HG02840 (cell line): Measurements from ENCODE around the gene CYLC2.

Source experiments
- ATAC-seq: cut with Tn5 transposase; IDR thresholded peaks from one replicate; pipeline ENCODE4 v1.9.1; 2021; ENCODE audit warnings: mild to moderate bottlenecking, moderate library complexity, moderate number of reproducible peaks; ENCODE audit not compliant: unreplicated experiment, low FRiP score

Gene CYLC2, protein sequence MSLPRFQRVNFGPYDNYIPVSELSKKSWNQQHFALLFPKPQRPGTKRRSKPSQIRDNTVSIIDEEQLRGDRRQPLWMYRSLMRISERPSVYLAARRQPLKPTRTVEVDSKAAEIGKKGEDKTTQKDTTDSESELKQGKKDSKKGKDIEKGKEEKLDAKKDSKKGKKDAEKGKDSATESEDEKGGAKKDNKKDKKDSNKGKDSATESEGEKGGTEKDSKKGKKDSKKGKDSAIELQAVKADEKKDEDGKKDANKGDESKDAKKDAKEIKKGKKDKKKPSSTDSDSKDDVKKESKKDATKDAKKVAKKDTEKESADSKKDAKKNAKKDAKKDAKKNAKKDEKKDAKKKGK

DNA sequence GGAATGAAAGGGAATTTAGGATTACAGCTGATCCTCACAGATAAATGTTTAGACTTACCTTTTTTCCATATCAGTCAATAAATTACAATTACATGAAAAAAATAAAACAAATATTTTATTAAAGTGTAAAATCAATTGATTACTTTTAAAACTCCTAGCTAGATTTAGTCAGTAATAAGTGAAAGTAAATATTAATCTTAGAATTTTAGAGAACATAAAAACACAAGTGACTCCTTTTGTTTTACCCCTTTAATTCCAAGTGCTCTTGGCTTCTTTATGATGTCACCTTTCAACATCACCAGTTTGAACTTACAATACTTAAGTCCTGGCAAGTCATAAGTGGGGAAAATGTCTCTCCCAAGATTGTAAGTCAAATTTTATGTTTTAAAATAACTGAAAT, at the start of gene CYLC2:
CYLC2 (plus strand) TSS at position 301 of the 400 bp plus-strand sequence; CDS start at position 349, 48 bp downstream.
- ATAC-seq = no peak

DNA sequence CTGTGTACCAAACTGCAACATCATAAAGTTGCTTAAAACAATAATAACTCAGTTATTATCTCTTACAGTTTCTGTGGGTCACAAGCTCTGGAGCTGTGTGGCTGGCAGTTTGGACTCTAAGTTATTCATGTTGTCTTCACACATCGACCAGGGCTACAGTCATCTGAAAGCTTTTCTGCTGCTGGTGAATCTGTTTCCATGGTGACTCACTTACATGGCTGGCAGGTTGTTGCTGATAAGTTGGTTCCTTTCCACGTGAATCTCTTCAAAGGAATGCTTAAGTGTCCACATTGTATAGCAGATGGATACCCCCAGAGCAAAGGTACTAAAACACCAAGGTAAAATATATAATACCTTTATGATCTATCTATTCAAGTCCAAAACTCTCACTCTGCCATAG, 44.8 kb upstream of the CYLC2 start:
- no peak for ATAC-seq

DNA sequence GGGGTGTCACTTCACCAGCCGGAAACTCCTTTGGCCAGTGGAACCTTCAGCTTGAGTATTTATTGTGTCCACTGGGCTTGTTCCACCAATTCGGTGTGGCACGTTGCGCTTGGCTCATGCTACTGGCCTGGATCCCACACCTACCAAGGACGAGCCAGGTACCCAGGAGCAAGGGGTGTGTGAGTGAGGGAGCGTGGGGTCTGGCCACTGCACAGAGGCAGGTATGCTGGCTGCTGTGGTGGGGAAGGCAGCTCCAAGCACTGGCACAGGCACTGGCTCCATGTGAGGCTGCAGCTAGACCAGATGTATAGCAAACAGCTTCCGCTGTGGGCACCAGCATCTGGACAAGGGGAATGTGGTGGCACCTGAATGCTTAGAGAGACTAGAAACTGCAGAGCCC, 28.1 kb upstream of the CYLC2 start:
- no peak for ATAC-seq

DNA sequence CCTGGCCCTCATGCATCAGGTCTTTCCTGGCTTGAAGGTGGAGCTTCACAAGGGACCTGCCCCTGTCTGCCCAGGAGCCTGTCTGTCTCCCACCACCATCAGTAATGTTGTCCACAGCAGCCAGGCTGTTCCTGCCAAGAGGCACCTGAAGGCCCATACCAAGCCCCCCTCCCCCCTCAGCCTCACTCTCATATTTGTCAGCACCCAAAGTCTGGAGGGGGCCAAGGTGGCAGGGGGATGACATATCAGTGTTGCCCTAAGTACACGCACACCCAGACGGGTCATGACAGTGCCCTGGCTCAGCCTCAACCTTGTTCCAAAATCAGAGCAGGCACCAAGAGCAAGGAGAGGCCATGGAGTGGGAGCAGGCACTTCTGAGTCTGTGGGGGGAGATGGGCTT, 27.2 kb upstream of the CYLC2 start:
- no peak for ATAC-seq

DNA sequence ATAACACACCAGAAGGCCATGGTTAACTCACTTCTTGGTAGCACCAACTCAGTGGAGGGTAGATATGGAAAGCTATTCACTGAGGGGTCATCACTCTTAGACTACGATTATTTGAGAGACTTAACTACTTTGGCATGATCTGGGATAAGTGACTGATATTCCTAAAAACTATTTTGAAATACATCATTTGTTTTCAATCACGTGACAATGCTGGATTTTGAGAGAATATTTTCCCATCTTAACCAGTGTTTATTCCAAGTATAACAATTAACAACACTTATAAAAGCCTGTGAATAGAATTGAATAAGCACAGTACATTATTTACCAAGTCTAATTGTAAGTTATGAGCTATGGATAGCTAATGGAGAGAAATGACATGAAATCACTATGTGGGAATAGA, 22.4 kb upstream of the CYLC2 start:
- ATAC-seq = no peak

DNA sequence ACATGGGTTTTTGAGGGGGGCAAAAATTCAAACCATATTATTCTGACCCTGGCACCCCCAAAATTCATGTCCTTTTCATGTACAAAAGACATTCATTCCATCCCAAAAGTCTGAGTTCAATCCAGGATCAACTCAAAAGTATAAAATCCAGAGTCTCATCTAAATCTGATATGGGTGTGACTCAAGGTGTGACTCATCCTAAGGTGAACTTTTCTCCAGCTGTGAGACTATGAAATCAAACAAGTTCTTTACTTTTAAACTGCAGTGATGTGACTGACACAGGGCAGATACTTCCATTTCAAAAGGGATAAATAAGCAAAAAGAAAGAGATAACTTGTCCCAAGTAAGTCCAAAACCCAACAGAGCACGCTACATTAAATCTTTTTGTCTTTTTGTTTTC, 20.6 kb upstream of the CYLC2 start:
- no peak for ATAC-seq

DNA sequence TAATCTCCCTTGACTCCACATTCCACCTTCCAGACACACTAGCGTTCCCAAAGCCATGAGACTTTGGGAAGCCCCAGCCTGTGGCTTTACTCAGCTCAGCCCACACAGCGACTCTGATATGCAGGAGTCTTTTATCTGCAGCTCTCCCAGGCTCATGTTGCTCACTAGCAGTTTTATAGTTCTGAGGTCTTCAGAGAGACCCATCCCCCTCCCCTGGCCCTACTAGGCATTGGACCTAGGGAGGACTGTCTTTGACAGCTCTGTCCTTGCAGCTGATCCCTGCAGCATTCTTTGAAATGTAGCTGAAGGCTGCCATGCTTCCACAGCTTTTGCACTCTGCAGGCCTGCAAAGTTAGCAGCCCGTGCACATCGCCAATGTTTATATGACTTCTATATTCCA, 19.9 kb upstream of the CYLC2 start:
- ATAC-seq = no peak

DNA sequence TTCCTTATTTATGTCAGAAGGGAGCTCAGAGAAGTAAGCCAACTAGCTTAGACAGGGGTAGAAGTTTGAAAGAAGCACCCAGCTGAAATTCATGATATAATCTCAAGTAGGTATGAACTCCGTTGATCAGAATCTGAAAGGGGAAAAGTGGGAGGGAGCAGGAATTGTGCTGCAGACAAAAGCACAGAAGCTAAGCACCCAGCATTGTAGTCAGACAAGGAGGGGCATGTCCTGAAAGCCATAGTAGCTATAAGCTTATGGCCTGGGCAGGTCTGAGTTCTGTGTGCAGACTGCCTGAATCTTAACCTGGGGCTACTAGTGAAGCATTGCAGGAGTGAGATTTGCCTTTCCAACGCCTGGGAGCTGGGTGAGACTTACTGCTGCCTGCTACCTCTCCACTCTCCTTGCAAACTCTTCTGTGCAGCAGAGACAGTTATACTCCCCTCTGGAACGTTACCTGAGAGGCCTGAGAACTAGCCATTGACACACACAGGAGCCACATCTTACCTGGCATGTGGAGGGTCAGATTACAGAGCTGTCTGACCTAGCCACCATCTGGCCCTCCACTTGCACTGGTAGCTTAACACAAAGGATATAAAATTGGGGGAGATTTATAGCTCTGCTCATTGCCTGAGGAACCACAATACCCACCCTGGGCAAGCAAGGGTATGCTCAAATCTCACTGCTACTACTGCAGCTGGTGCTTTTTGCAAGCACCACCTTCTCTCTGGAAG, 9.8 kb upstream of the CYLC2 start:
- no peak for ATAC-seq

DNA sequence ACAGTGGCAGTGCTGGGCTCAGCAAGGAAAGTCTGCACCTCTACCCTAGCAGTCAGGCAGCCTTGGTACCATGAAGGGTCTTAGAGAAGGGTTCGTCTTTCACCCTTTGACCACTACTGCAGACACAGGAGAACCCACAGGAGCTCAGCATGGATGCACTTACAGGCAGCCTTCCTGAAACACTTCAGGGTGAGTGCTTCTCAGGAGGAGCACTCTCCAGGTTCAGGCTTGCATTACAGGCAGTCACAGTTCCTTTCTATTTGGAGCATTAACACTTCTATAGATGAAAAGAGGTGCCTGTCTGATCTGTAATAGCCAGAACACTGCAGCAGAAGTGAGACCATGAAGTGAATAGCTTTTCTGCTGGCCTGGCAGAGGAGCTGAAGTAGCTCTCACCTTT, 8.7 kb upstream of the CYLC2 start:
- ATAC-seq = no peak

DNA sequence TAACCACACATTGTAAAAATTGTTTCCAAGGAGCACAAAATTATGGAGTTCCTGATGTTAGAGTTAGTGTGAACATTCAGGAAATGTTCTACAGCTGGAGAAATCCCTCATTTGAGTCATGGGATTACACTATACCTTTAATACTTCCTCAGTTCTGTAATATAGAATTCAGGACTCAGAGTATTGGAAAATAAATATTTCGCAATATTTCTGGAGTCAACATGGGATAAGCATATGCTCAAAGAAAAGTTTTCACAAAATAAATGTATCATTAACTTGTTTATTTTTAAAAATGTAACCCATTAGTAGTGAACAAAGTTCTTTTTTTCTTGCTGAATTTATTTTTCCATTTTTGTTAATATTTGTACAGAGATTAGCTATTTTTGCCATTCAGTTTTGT, 8.6 kb downstream of the CYLC2 start:
- no peak for ATAC-seq

DNA sequence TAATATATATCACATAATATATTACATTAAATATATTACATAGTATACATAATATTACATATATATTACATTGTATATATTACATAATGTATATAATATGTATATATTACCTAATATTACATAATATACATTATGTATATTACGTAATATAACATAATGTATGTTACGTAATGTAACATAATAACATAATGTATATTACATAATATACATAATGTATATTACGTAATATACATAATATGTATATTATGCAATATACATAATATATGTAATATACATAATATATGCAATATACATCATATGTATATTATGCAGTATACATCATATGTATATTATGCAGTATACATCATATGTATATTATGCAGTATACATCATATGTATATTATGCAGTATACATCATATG, 19.1 kb downstream of the CYLC2 start:
- ATAC-seq = no peak

DNA sequence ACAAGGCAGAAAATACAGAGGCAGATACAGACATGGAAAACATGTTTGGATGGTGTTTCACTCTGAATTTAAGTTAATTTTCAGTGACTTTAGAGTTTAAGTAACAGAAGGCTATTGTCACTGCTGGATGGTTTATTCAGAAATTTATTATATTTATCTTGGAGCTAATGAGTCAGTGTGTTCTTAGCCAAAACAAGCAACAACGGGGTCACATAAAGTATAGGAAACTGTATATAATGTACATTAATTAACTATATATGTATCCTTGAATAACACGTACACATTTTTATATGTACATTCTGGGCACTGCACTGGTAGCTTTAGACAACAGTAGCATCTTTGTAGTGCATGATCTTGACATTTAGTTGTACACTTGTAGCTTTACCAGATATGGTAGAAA, 30.7 kb downstream of the CYLC2 start:
- no peak for ATAC-seq

DNA sequence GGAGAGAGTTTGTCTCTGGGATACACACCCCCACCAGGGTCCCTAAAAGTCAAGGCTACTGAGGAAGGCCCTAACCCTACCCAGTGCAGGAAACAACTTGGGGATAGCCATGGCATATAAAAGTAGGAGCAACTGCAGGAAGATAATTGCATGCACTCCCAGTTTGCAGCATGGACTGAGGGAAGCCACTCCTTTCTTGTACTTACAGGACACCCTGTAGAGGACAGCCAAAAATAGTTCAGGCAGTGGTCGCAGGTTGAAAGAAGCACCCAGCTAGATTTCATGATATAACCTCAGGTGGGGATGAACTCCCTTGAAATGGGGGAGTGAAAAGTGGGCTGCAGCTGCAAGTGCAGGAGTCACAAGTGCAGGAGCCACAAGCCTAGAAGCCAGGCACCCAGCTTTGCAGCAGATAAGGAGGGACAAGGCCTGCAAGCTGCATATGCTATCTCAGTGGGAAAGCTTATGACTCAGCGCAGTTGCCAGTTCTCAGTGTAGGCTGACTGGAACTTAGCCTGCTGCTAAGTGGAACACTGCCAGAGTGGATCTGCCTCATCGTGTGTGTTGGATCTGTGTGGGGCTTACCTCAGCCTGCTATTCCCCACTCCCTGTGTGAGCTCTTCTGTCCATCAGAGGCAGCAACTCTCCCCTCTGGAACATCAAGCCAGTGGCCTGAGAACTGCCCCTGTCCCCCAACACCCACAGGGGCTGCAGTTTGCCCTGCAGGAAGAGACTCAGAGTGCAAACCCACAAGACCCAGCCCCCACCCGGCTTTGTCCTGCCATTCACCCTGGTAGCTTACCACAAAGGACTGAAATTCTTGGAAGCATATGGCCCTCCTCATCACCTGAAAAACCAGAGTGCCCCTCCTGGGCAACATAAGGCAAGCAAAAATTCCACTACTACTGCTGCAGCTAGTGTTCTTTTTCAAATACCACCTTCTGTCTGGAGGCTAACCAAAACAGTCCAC, 42.7 kb downstream of the CYLC2 start:
- ATAC-seq = no peak

DNA sequence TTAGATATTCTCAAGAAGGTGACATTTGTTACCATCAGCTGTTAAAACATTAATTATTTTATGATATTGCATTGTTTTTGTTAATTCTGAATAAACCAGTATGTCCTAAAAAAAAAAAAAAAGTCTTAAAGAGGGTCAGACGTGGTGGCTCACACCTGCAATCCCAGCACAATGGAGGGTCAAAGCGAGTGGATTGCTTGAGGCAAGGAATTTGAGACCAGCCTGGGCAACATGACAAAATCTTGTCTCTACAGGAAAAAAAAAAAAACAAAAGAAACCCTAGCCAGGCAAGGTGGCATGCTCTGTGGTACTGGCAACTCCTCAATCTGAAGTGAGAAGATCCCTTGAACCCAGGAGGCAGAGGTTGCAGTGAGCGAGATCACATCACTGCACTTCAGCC, 46.8 kb downstream of the CYLC2 start:
- ATAC-seq = no peak
